ES-I3 (cell line): ENCODE results near the gene NBPF1.
A peak's percentile ranks its signal among the peaks of the same experiment; 100 is the strongest.
"Not testable (repeated sequence)": the region's sequence is repeated elsewhere in the genome, so short reads cannot be mapped to it uniquely, and the experiment has no call there.

Experiments used
- H3K36me3 ChIP-seq: 2 replicates; pipeline ENCODE4 v1.6.1; 2013; ENCODE audit warnings: mild to moderate bottlenecking, low read length, control low read depth, moderate library complexity; ENCODE audit not compliant: insufficient read depth
- H3K4me1 ChIP-seq: 2 replicates; pipeline ENCODE4 v1.6.1; 2013; ENCODE audit warnings: mild to moderate bottlenecking, control low read depth, low read length; ENCODE audit not compliant: insufficient read depth
- H3K9ac ChIP-seq: 2 replicates; pipeline ENCODE4 v1.6.1; 2013; ENCODE audit warnings: low read depth, mild to moderate bottlenecking, low read length, moderate library complexity
- H3K9me3 ChIP-seq: 2 replicates; pipeline ENCODE4 v1.6.1; 2013; ENCODE audit warnings: mild to moderate bottlenecking, low read length, moderate library complexity; ENCODE audit not compliant: control insufficient read depth, insufficient read depth

Gene NBPF1

DNA sequence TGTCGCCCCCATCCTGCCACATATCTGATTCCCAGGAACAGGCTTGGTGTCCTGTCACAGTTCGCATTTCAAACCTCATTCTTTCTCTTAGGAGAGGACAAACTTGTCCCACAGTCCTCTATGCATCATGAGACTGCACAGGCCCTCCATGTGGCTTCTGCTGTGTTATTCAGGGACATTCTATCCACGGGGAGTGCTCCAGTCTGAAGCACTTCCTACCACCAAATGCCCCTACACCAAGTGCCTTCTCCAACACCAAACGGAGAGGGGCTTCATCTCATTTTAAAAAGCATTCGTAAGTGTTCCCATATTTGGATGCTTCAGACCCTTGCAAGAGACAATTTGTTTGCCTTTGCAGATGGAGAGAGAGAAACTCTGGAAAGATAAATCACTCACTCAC is 25.3 kb downstream of the NBPF1 start:
- H3K9ac ChIP-seq, H3K9me3 ChIP-seq, H3K36me3 ChIP-seq, H3K4me1 ChIP-seq: not testable (repeated sequence)

DNA sequence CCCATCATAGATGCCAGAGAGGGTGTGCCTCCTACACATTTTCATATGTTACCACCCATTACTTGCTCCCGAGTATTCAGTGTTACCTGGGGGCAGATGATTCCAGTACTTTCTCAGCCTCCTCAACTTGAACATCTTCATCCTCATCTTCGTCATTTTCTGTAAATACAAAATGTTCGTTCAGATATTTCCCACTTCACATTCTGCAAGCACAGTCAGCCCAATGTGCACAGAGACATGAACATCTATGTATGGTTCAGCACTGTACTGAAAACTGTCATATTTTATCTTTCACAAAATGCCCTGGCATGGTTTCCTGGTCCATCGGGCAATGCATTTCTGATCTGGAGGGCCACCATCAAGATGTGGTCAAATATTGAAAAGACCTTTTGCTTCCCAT is 25.7 kb downstream of the NBPF1 start:
- not testable (repeated sequence) for H3K36me3 ChIP-seq, H3K9me3 ChIP-seq, H3K9ac ChIP-seq, H3K4me1 ChIP-seq

DNA sequence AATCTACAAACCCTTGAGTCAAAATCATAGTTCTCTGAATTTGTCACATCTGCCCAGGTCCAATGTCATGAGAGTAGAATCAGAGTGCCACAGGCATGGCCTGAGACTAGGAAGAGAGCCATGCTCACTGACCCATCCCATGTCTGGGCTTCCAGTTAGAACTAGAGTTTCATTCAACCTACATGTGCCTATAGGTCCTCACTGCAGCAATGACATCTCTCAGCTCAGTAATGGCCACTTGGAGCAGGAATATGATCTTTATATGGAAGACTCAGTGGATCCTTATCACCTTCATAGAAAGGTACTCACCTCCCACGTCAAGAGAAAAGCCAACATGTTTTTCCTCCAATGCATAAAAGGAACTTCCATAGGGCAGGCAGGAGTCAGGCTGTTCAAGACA is 48.0 kb downstream of the NBPF1 start:
- H3K9ac ChIP-seq, H3K36me3 ChIP-seq, H3K4me1 ChIP-seq, H3K9me3 ChIP-seq: not testable (repeated sequence)

DNA sequence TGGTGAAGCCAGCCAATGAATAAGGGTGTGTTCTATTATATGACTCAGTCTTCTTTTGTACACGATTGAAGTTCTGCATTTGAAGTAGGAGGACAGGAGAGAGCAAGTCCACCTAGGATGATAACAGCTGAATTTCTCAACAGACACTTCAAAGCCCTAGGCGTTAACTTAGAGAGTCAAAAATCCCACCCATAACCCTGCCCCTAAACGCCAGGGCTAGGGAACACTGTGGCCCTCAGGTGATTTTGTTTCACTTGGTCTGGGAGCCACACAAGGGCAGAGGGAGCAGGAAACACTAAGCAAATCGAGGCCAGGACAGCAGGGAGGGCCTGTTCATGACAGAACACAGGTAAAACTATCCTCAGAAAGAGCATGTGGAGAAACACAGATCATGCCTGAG is 52.3 kb downstream of the NBPF1 start:
- H3K36me3 ChIP-seq, H3K4me1 ChIP-seq, H3K9ac ChIP-seq, H3K9me3 ChIP-seq: not testable (repeated sequence)

DNA sequence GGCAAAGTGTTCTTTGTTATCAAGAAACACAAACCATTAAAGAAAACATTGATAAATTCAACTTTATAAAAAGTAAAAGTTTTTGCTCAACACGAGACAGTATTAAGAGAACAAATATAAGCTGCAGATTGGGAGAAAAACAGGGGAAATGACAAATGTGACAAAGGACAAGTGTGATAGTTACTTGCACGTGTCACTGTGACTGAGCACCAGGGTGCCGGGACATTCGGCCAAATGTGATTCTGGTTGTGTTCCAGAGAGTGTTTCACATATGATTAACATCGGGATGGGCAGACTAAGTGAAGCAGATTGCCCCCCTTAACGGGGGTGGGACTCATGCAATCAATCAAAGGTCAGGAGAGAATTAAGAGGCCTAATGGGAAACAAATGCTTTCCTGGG is 52.9 kb downstream of the NBPF1 start:
- not testable (repeated sequence) for H3K36me3 ChIP-seq, H3K9me3 ChIP-seq, H3K4me1 ChIP-seq, H3K9ac ChIP-seq

DNA sequence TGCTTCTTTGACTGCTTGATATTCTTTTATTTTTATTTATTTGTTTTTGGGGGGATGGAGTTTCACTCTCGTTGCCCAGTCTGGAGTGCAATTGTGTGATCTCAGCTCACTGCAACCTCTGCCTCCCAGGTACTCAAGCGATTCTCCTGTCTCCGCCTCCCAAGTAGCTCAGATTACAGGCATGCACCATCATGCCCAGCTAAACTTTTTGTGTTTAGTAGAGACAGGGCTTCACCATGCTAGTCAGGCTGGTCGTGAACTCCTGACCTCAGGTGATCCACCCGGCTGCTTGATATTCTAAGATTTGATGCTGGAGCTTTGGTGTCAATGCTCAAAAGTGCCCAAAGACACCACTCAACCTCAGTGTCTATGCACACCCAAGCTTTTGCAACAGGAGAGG is 53.7 kb downstream of the NBPF1 start:
- H3K9me3 ChIP-seq, H3K4me1 ChIP-seq, H3K9ac ChIP-seq, H3K36me3 ChIP-seq: not testable (repeated sequence)

DNA sequence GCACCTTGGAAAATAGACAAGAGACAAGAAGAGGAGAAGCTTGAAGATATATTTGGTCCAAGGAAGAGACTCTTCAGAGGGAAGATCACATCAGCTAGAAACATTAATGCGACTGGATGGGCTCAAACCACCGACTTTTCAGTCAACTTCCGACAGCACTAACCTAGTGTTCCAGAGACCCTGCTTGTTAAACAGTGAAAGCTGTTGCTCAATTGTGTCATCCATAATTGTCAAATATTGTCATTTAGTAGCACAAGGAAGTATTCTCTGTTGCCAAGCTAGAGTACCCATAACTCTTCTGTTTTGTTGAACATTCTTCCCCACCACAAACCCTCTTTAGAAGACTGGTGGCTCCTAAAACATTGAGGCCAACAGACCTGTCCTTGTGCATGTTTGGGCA is 56.3 kb downstream of the NBPF1 start:
- not testable (repeated sequence) for H3K4me1 ChIP-seq, H3K9ac ChIP-seq, H3K9me3 ChIP-seq, H3K36me3 ChIP-seq

DNA sequence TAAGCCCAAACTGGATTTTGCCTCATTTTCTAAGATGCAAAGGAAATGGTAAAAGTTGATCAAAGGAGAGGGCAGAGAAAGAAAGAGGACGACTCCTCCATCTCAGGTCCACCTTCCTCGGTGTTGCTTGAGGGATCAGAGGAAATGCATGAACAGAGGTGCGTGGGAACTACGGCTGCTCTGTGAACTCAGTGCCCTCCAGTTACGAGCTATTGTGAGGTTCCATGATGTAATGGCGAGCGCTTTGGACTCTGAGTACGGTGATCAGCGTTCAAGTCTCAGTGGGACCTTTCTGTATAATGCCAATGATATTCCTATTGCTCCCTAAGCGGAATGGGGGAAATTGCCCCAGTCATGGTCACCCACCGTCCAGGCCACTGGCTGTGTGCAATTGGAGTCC is 60.1 kb downstream of the NBPF1 start:
- not testable (repeated sequence) for H3K36me3 ChIP-seq, H3K9ac ChIP-seq, H3K9me3 ChIP-seq, H3K4me1 ChIP-seq

DNA sequence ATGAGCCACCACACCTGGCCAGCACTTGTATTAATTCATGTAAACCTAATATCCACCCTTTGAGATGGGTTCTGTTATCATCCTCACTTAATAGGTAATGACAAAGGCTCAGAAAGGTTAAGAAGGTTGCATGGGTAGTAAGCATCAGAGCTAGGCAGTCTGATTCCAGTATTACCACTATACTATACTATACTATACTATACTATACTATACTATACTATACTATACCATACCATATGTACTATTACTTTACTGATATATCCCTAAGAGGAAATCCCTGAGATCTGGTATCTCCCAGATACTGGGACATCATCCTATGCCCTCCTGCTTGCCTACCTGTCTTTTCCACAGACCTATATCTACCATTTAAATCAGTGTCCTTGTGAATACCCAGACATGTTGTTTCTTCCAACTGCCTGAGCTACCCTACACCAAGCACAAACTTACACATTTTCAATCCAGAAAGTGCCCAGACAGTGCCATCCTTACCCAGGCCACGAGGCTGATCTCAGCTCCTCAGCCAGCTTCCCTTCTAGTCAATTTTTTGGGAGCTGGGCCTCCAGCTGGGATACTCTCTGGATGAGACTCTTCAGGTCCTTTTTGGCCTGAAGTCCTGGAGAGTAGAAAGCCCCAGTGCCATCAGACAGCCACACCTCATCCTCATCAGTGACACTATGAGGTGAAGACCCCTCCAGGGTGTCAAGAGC is 63.0 kb downstream of the NBPF1 start:
- H3K36me3 ChIP-seq, H3K4me1 ChIP-seq, H3K9me3 ChIP-seq, H3K9ac ChIP-seq: not testable (repeated sequence)

DNA sequence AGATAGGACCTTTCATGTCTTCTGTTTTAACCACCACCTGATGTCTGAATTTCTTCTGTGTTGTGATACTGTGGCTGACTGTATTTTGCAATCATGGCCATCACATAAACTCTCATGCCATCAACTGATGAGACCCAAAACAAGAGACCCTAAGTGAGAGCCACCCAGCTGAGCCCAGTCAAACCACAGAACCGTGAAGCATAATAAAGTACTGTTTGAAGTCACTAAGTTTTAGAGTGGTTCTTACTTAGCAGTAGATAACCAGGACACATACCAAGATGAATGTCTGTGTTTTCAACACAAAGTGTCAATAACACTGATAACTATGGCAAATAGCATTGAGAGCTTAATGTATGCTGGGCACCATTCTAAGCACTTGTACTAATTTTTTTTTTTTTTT is 63.8 kb downstream of the NBPF1 start:
- not testable (repeated sequence) for H3K9ac ChIP-seq, H3K36me3 ChIP-seq, H3K4me1 ChIP-seq, H3K9me3 ChIP-seq

DNA sequence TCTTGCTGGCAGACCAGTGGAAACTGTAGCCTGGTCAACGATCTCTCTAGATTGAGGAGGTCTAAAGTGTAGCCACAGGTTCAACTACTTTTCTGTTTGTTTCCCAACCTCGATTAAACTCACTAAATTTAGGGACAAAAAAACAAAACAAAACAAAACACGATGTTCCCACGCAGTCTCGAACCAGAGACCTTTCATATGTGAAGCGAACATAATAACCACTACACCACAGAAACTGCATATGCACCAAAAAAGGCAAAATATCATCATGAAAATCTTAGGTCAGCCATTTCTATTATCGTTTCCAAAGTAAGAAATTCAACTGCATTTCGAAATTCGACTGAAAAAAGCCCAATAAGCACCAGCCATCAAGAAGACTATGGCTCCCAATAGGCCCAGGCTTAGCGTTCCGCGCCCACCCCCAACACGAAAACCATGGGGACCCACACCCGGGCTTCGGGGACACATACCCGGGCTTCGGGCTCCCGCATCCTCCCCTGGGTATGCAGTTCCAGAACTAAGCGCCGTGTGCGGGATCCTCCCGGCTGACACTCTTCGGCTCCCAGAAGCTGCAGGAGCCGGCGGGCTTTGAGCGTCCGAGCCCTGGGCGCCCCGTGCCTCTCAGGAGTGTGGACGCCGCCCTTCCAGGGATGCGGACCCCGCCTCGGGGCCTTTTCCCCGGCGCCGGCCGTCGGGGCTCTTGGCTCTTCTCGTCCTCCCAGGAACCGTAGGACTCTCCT is 65.7 kb downstream of the NBPF1 start:
- H3K9me3 ChIP-seq, H3K36me3 ChIP-seq, H3K4me1 ChIP-seq: not testable (repeated sequence)
- peak overlapping the region; percentile 6; the same call in 1 of the 2 replicates for H3K9ac ChIP-seq

DNA sequence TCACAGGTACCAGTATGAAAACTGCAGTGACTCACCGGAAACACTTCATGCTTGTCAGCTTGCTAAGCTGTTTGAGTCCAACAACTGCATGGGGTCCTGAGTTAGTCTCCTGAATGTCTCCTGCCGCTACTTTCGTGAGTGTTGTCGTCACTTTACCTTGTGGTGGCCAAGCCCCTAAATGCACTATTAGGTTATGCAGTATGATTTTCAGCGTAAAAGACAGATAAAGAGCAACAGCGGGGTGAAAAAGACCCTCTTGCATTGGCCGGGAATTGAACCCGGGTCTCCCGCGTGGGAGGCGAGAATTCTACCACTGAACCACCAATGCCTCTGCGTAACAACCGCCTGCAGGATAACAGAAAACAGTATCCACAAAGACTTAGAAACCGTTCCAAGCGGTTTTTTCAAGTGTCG is 67.7 kb downstream of the NBPF1 start:
- H3K4me1 ChIP-seq, H3K36me3 ChIP-seq, H3K9me3 ChIP-seq: not testable (repeated sequence)
- H3K9ac ChIP-seq: peak overlapping the region; percentile 13; the same call in 1 of the 2 replicates

DNA sequence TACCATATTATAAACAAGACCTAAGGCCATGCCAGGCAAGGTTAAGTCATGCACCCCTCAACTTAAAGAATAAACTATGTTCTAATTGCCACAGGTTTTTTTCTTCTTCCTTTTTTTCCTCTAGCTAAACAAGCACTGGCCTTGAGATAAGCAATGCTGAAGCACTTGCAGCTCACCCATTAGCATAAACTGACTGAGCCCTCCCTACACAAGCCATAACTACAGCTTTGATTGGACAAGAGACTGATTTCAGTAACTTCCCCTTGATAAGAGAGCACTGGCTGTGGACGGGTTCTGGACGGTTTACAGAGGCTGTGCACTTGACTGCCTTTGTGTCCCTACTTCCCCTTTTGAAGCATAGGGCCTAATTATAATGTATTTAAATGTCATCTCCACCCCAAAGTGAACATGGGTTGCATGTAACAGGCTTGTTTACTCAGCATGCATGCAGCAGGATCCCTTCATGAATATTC is 72.9 kb downstream of the NBPF1 start:
- not testable (repeated sequence) for H3K36me3 ChIP-seq, H3K9me3 ChIP-seq, H3K4me1 ChIP-seq, H3K9ac ChIP-seq

DNA sequence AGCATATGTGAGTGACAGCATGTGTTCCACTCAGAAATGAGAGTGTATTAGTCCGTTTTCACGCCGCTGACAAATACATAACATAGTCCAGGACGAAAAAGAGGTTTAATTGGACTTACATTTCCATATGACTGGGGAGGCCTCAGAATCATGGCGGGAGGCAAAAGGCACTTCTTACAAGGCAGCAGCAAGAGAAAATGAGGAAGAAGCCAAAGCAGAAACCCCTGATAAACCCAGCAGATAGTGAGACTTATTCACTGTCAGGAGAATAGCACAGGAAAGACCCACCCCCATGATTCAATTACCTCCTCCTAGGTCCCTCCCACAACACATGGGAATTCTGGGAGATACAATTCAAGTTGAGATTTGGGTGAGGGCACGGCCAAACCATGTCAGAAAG is 75.8 kb downstream of the NBPF1 start:
- H3K9ac ChIP-seq, H3K4me1 ChIP-seq, H3K9me3 ChIP-seq, H3K36me3 ChIP-seq: not testable (repeated sequence)

DNA sequence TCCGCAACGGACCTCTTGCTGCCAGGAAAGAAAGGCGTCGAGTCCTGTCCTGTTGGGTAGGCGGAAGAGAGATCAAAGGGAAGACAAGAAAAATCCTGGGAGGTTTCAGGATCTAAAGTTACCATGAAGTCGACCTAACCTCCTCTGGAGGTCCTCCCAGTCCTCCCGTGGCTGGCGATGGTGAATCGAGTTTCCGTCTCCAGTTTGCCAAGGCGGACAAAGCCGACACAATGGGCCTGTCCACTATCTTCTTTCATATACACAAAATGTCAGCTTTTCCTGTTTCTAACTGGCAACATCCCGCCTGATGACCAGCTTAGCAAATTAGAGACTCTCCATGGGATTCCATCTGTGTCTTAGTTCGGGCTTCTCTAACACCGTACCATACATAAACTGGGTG is 76.6 kb downstream of the NBPF1 start:
- H3K4me1 ChIP-seq, H3K36me3 ChIP-seq, H3K9me3 ChIP-seq, H3K9ac ChIP-seq: not testable (repeated sequence)
